ENCODE results near the gene WIZ. TPM values are rescaled to one million over a fixed set of nuclear protein-coding genes. Genes with fewer than 3 reads are reported as not detected.

WIZ gene
- total and polyA plus RNA-seq, 9 of the 15 experiments (the other 6 are each of a cell fraction or from before 2014, with no cell fraction given) = 0.06 to 37.5 (median 4.8) TPM

- Histone ChIP-seq H3K9me3 (replicated peaks; ENCODE audit: control insufficient read depth, insufficient read depth, low read depth, low read length) (no peaks in the 10 kb centered on the region), H3K9me1 (ENCODE audit: control insufficient read depth, insufficient read depth, low read length) (no peaks in the 10 kb centered on the region), H3K79me2 (ENCODE audit: control insufficient read depth, insufficient read depth, low read length) (no peaks in the 10 kb centered on the region), H3K4me1 (replicated peaks in 1 of 2; ENCODE audit: control insufficient read depth in 2 of 2, insufficient read depth in 2 of 2, low read length in 2 of 2) (peaks cover 0 to 16% of the 10 kb centered on the region in 2 experiments; a peak in 3 of 5 replicates), H4K20me1 (replicated peaks; ENCODE audit: control insufficient read depth, insufficient read depth, low read length) (no peaks in the 10 kb centered on the region; the same call in 1 of the 2 replicates), H2AFZ (ENCODE audit: low read depth, low read length) (no peak overlapping the region), H3K27ac (ENCODE audit: extremely low read depth, low read depth, low read length) (no peak overlapping the region), H3K4me2 (ENCODE audit: insufficient read depth, low read length) (no peak overlapping the region), H3K9ac (ENCODE audit: insufficient read depth in 1 of 2, low read depth in 2 of 2, low read length in 2 of 2) (no peak overlapping the region), H3K36me3 (ENCODE audit: control insufficient read depth, insufficient read depth, low read length) (no peaks in the 10 kb centered on the region), H3K27me3 (ENCODE audit: control insufficient read depth in 2 of 2, insufficient read depth in 2 of 2, low read length in 2 of 2) (peaks cover 7 to 30% of the 10 kb centered on the region in 2 experiments; a peak in 4 of 5 replicates), H3K4me3 (no peak overlapping the region)
- DNase-seq (ENCODE audit: extremely low read depth in 1 of 4, low spot score in 3 of 4) (peak in 2 of 4 experiments; percentile 38 to 52), ATAC-seq (peak; percentile 35), FAIRE-seq (no peak)
- 27% methylated on average over 24 of the region's 31 CpGs for WGBS (ENCODE audit: insufficient coverage, low coverage, missing lambda C conversion rate)
- TF ChIP-seq EGR1 (conservative IDR thresholded peaks at IDR 0.05) (peak; percentile 36; the same call in 1 of the 2 replicates), SMAD2 (IDR thresholded peaks at IDR 0.05; ENCODE audit: low read depth, low read length) (no peak), CHAMP1 (IDR thresholded peaks at IDR 0.05) (no peak), ZNF655 (CRISPR knock-in tag; IDR thresholded peaks at IDR 0.05) (no peak), ZBTB33 (CRISPR knock-in tag; IDR thresholded peaks at IDR 0.05) (peak; percentile 93)
- ChIA-PET CTCF (ENCODE audit: low intra/inter-chr PET ratio) (no interaction called here), POLR2A (no interaction called here)
- in situ Hi-C loops (cut with MboI) (no loop called here), intact Hi-C loops (cut with micrococcal nuclease) (no loop called here)
- BruUV-seq (replicated peaks) = no TSS peak
Measured at GRCh38 chr19:15471639-15472101, 21.9 kb upstream of the WIZ start.

All from K562 (cell line).